Suprapubic skin (tissue), 3 donors: ENCODE results near the gene TASP1.

Experiments used
- POLR2AphosphoS5 ChIP-seq, 3 donors: sonication (generic); formaldehyde crosslinking; IDR thresholded peaks; one replicate each; pipeline ENCODE4 v1.6.1; 2017; ENCODE audit warnings: antibody characterized with exemption in 3 of 3
- TF ChIP-seq, protein P1 (sequence below), 2 donors: fragments of 200-600 bp in 1 of 2; fragments of 450-650 bp in 1 of 2; sonication (generic) in 1 of 2; IDR thresholded peaks; one replicate each; pipeline ENCODE4 v1.5.1; 2016 to 2019; ENCODE audit warnings: antibody characterized with exemption in 2 of 2, mild to moderate bottlenecking in 1 of 2, moderate library complexity in 1 of 2

DNA sequence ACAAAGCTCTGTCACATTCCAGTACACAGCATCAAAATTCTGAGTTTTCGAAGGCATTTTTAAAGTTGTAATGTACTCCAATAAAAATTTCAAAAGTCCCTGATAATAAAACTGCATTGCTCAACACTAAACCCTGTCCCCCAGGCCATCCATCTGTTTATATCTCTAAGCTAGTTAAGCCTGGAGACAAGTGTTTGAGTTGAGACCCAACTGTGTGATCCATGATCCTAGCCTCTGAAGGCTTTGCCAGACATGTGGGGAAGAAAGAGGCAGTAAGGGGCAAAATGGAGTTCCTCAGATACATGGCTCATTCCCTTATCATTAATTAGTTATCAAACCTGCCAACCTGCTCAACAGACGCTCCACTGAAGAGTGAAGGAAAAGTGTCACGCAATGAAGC lies 219.3 kb downstream of the TASP1 start:
- TF ChIP-seq, protein P1, sequence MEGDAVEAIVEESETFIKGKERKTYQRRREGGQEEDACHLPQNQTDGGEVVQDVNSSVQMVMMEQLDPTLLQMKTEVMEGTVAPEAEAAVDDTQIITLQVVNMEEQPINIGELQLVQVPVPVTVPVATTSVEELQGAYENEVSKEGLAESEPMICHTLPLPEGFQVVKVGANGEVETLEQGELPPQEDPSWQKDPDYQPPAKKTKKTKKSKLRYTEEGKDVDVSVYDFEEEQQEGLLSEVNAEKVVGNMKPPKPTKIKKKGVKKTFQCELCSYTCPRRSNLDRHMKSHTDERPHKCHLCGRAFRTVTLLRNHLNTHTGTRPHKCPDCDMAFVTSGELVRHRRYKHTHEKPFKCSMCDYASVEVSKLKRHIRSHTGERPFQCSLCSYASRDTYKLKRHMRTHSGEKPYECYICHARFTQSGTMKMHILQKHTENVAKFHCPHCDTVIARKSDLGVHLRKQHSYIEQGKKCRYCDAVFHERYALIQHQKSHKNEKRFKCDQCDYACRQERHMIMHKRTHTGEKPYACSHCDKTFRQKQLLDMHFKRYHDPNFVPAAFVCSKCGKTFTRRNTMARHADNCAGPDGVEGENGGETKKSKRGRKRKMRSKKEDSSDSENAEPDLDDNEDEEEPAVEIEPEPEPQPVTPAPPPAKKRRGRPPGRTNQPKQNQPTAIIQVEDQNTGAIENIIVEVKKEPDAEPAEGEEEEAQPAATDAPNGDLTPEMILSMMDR (IDR thresholded peaks at IDR 0.05): no peak
- TF ChIP-seq POLR2AphosphoS5 (IDR thresholded peaks at IDR 0.05): no peak
